ENCODE data around the gene ZNF385B. TPM values are rescaled to one million over a fixed set of nuclear protein-coding genes. Genes with fewer than 3 reads are reported as not detected.
A peak's percentile ranks its signal among the peaks of the same experiment; 100 is the strongest.

Gene ZNF385B
- total and polyA plus RNA-seq, 4 donors: 3.0 to 7.2 (median 3.9) TPM

GRCh38 chr2:179861027-179861415 lies 391 bp downstream of the ZNF385B start:
- under 1% methylated on average over 52 of the region's 52 CpGs for WGBS
- Histone ChIP-seq H3K9ac (ENCODE audit: low read depth in 1 of 2, low read length in 2 of 2) (no peak overlapping the region), H3K36me3 (ENCODE audit: control insufficient read depth in 4 of 4, insufficient read depth in 3 of 4, low read depth in 1 of 4, low read length in 3 of 4) (no peaks in the 10 kb centered on the region), H3K27ac (ENCODE audit: low read depth in 1 of 2, low read length in 2 of 2) (peak overlapping the region; percentile 43 to 47), H3K4me3 (ENCODE audit: low read depth in 1 of 3, low read length in 3 of 3) (peak overlapping the region; percentile 64 to 92 (median 70)), H3K27me3 (ENCODE audit: control insufficient read depth in 4 of 4, insufficient read depth in 4 of 4, low read length in 3 of 4) (no peaks in the 10 kb centered on the region), H3K4me1 (ENCODE audit: control insufficient read depth in 4 of 4, insufficient read depth in 4 of 4, low read length in 3 of 4) (peaks cover 0 to 18% (median 10%) of the 10 kb centered on the region in 4 donors), H3K9me3 (ENCODE audit: control insufficient read depth in 4 of 4, low read length in 3 of 4) (no peaks in the 10 kb centered on the region)
- DNase-seq (ENCODE audit: low spot score): peak; percentile 39
- TF ChIP-seq FOXA1 (IDR thresholded peaks at IDR 0.05): no peak
- TF ChIP-seq REST (IDR thresholded peaks at IDR 0.05): no peak
- TF ChIP-seq, protein P1, sequence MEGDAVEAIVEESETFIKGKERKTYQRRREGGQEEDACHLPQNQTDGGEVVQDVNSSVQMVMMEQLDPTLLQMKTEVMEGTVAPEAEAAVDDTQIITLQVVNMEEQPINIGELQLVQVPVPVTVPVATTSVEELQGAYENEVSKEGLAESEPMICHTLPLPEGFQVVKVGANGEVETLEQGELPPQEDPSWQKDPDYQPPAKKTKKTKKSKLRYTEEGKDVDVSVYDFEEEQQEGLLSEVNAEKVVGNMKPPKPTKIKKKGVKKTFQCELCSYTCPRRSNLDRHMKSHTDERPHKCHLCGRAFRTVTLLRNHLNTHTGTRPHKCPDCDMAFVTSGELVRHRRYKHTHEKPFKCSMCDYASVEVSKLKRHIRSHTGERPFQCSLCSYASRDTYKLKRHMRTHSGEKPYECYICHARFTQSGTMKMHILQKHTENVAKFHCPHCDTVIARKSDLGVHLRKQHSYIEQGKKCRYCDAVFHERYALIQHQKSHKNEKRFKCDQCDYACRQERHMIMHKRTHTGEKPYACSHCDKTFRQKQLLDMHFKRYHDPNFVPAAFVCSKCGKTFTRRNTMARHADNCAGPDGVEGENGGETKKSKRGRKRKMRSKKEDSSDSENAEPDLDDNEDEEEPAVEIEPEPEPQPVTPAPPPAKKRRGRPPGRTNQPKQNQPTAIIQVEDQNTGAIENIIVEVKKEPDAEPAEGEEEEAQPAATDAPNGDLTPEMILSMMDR (IDR thresholded peaks at IDR 0.05; ENCODE audit: low read depth, low read length, missing input control): no peak
- TF ChIP-seq HNF4A (conservative IDR thresholded peaks at IDR 0.05): no peak
- TF ChIP-seq, protein P2, sequence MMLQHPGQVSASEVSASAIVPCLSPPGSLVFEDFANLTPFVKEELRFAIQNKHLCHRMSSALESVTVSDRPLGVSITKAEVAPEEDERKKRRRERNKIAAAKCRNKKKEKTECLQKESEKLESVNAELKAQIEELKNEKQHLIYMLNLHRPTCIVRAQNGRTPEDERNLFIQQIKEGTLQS (IDR thresholded peaks at IDR 0.05): no peak
- TF ChIP-seq EGR1 (IDR thresholded peaks at IDR 0.05; ENCODE audit: low read depth in 2 of 2): peak in 1 of 2 donors; percentile 33
- TF ChIP-seq RAD21 (IDR thresholded peaks at IDR 0.05): no peak

- 2% methylated on average over 34 of the region's 34 CpGs for WGBS
- Histone ChIP-seq H3K36me3 (ENCODE audit: control insufficient read depth in 4 of 4, insufficient read depth in 3 of 4, low read depth in 1 of 4, low read length in 3 of 4) (no peaks in the 10 kb centered on the region), H3K27me3 (ENCODE audit: control insufficient read depth in 4 of 4, insufficient read depth in 4 of 4, low read length in 3 of 4) (no peaks in the 10 kb centered on the region), H3K9me3 (ENCODE audit: control insufficient read depth in 4 of 4, low read length in 3 of 4) (no peaks in the 10 kb centered on the region), H3K4me1 (ENCODE audit: control insufficient read depth in 4 of 4, insufficient read depth in 4 of 4, low read length in 3 of 4) (peaks cover 0 to 18% (median 10%) of the 10 kb centered on the region in 4 donors), H3K4me3 (ENCODE audit: low read depth in 1 of 3, low read length in 3 of 3) (peak overlapping the region; percentile 50 to 92 (median 64)), H3K27ac (ENCODE audit: low read depth in 1 of 2, low read length in 2 of 2) (peak overlapping the region; percentile 43 to 47), H3K9ac (ENCODE audit: low read depth in 1 of 2, low read length in 2 of 2) (peak overlapping the region; percentile 8 to 36)
- TF ChIP-seq RAD21 (IDR thresholded peaks at IDR 0.05) (no peak), HNF4A (conservative IDR thresholded peaks at IDR 0.05) (peak; percentile 16 to 56)
- no peak for DNase-seq (ENCODE audit: low spot score)
Observed at GRCh38 chr2:179860255-179861026, 971 bp downstream of the ZNF385B start.

DNA sequence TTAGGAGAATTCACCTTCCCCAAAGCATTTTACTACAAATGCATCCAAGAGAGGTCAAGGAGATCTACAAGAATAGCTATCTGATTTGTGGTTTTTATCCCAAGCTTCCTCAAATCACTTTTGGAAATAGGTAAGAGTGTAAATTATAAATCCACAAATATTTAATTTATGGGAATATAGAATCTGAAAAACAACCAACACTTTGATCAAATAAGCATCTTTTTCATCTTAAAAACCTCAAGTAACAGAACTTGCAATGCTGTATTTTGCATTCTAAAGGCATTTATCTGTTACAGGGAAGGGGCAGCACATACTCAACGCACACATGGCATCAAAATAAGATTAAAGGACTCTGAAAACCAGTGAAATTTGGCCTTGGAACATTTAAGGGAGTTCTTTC lies 1.9 kb downstream of the ZNF385B start:
- H3K27me3 ChIP-seq (ENCODE audit: control insufficient read depth in 4 of 4, insufficient read depth in 4 of 4, low read length in 3 of 4): no peaks in the 10 kb centered on the region
- 78% methylated on average over 1 of the region's 1 CpG for WGBS
- peak overlapping the region in 1 of 3 donors; percentile 92 for H3K4me3 ChIP-seq (ENCODE audit: low read depth in 1 of 3, low read length in 3 of 3)

More for the DNA sequence above, 1.9 kb downstream of the ZNF385B start:
- no peak for TF ChIP-seq MAX (IDR thresholded peaks at IDR 0.05)
- no peak for DNase-seq (ENCODE audit: low spot score)
- H3K9ac ChIP-seq (ENCODE audit: low read depth in 1 of 2, low read length in 2 of 2): no peak overlapping the region
- H3K9me3 ChIP-seq (ENCODE audit: control insufficient read depth in 4 of 4, low read length in 3 of 4): no peaks in the 10 kb centered on the region
- H3K27ac ChIP-seq (ENCODE audit: low read depth in 1 of 2, low read length in 2 of 2): no peak overlapping the region
- peaks cover 0 to 18% (median 10%) of the 10 kb centered on the region in 4 donors for H3K4me1 ChIP-seq (ENCODE audit: control insufficient read depth in 4 of 4, insufficient read depth in 4 of 4, low read length in 3 of 4)
- no peaks in the 10 kb centered on the region for H3K36me3 ChIP-seq (ENCODE audit: control insufficient read depth in 4 of 4, insufficient read depth in 3 of 4, low read depth in 1 of 4, low read length in 3 of 4)
